ENCODE data around the gene CSAG3.
"Not testable (repeated sequence)": the region's sequence is repeated elsewhere in the genome, so short reads cannot be mapped to it uniquely, and the experiment has no call there.

DNA sequence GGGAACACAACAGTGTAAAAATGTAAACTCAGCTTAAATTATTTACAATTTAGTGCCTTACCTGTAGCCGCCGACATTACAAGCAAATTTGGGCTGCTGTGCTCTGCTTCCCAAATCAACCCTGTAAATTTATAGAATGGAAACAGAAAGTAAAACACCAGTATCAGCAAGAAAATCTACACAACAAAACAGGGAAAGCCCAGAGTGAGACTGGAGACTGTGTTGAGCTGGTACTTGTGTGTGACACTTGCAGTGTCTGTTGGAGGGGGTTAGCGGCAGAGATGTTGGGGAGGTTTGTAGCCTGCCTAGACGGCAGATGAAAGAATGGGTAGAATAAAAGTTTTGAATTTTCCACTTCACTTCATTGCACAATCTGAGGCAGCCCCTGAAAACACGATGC lies 45.8 kb upstream of the CSAG3 start:
- TF ChIP-seq, protein P1, sequence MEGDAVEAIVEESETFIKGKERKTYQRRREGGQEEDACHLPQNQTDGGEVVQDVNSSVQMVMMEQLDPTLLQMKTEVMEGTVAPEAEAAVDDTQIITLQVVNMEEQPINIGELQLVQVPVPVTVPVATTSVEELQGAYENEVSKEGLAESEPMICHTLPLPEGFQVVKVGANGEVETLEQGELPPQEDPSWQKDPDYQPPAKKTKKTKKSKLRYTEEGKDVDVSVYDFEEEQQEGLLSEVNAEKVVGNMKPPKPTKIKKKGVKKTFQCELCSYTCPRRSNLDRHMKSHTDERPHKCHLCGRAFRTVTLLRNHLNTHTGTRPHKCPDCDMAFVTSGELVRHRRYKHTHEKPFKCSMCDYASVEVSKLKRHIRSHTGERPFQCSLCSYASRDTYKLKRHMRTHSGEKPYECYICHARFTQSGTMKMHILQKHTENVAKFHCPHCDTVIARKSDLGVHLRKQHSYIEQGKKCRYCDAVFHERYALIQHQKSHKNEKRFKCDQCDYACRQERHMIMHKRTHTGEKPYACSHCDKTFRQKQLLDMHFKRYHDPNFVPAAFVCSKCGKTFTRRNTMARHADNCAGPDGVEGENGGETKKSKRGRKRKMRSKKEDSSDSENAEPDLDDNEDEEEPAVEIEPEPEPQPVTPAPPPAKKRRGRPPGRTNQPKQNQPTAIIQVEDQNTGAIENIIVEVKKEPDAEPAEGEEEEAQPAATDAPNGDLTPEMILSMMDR (conservative IDR thresholded peaks at IDR 0.05; ENCODE audit: low read depth in 2 of 2), result not testable (repeated sequence)
- TF ChIP-seq STAT1 (IDR thresholded peaks at IDR 0.05; ENCODE audit: unreplicated experiment); EZH2 (IDR thresholded peaks at IDR 0.05; ENCODE audit: low read depth, unreplicated experiment); NANOG (IDR thresholded peaks at IDR 0.05; ENCODE audit: borderline replicate concordance); CREB1 (CRISPR knock-in tag; IDR thresholded peaks at IDR 0.05; ENCODE audit: low read depth); POLR2AphosphoS5 (IDR thresholded peaks at IDR 0.05; ENCODE audit: low read depth): not testable (repeated sequence)
- TF ChIP-seq, protein P2, sequence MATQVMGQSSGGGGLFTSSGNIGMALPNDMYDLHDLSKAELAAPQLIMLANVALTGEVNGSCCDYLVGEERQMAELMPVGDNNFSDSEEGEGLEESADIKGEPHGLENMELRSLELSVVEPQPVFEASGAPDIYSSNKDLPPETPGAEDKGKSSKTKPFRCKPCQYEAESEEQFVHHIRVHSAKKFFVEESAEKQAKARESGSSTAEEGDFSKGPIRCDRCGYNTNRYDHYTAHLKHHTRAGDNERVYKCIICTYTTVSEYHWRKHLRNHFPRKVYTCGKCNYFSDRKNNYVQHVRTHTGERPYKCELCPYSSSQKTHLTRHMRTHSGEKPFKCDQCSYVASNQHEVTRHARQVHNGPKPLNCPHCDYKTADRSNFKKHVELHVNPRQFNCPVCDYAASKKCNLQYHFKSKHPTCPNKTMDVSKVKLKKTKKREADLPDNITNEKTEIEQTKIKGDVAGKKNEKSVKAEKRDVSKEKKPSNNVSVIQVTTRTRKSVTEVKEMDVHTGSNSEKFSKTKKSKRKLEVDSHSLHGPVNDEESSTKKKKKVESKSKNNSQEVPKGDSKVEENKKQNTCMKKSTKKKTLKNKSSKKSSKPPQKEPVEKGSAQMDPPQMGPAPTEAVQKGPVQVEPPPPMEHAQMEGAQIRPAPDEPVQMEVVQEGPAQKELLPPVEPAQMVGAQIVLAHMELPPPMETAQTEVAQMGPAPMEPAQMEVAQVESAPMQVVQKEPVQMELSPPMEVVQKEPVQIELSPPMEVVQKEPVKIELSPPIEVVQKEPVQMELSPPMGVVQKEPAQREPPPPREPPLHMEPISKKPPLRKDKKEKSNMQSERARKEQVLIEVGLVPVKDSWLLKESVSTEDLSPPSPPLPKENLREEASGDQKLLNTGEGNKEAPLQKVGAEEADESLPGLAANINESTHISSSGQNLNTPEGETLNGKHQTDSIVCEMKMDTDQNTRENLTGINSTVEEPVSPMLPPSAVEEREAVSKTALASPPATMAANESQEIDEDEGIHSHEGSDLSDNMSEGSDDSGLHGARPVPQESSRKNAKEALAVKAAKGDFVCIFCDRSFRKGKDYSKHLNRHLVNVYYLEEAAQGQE (IDR thresholded peaks at IDR 0.05; ENCODE audit: unreplicated experiment), result not testable (repeated sequence)

All from GM23338 (cell line).